ENCODE data around the gene SLC29A3. TPM values are rescaled to one million over a fixed set of nuclear protein-coding genes. Genes with fewer than 3 reads are reported as not detected.
"Not testable (repeated sequence)": the region's sequence is repeated elsewhere in the genome, so short reads cannot be mapped to it uniquely, and the experiment has no call there.

Gene SLC29A3
- 1 to 10 TPM; 2.6 to 4.1 (median 2.9) TPM for polyA plus RNA-seq

GRCh38 chr10:71319042-71319799 is at the start of gene SLC29A3:
Gene SLC29A3, plus strand, starts transcription at chr10:71319259. Its CDS starts 51 bp downstream, at chr10:71319310.
- WGBS, 3 donors = 0 to 1% (median 1%) methylated on average over 50 to 62 of the region's 62 CpGs
- H3K27ac ChIP-seq (ENCODE audit: low read depth, low read length) = no peak within 1 kb of the TSS

- no peak overlapping the region for H3K27ac ChIP-seq (ENCODE audit: low read depth, low read length)
- 69 to 75% (median 69%) methylated on average over 11 of the region's 11 CpGs for WGBS, 3 donors
These were observed 49.5 kb upstream of the SLC29A3 start for GRCh38 chr10:71269301-71270288.

GRCh38 chr10:71270301-71271220 is 48.5 kb upstream of the SLC29A3 start:
- no peak overlapping the region for H3K27ac ChIP-seq (ENCODE audit: low read depth, low read length)
- WGBS, 3 donors = 54 to 66% (median 63%) methylated on average over 9 to 10 of the region's 10 CpGs

- WGBS, 3 donors = 46 to 69% (median 62%) methylated on average over 14 of the region's 14 CpGs
- no peak overlapping the region for H3K27ac ChIP-seq (ENCODE audit: low read depth, low read length)
These were observed 47.4 kb upstream of the SLC29A3 start for GRCh38 chr10:71271662-71272055.

GRCh38 chr10:71272056-71272771 is 46.8 kb upstream of the SLC29A3 start:
- H3K27ac ChIP-seq (ENCODE audit: low read depth, low read length) = no peak overlapping the region
- 53 to 58% (median 56%) methylated on average over 15 of the region's 15 CpGs for WGBS, 3 donors

GRCh38 chr10:71272974-71273373 is 46.1 kb upstream of the SLC29A3 start:
- WGBS, 3 donors = 88 to 91% (median 90%) methylated on average over 11 of the region's 11 CpGs

GRCh38 chr10:71273506-71273905 is 45.6 kb upstream of the SLC29A3 start:
- WGBS, 3 donors = 96% methylated on average over 5 of the region's 5 CpGs

More at GRCh38 chr10:71272974-71273373, 46.1 kb upstream of the SLC29A3 start:
- H3K27ac ChIP-seq (ENCODE audit: low read depth, low read length) = not testable (repeated sequence)

GRCh38 chr10:71274901-71275796 is 43.9 kb upstream of the SLC29A3 start:
- 50 to 69% (median 51%) methylated on average over 11 of the region's 11 CpGs for WGBS, 3 donors
- no peak overlapping the region for H3K27ac ChIP-seq (ENCODE audit: low read depth, low read length)

More at GRCh38 chr10:71273506-71273905, 45.6 kb upstream of the SLC29A3 start:
- H3K27ac ChIP-seq (ENCODE audit: low read depth, low read length) = no peak overlapping the region

- H3K27ac ChIP-seq (ENCODE audit: low read depth, low read length) = no peak overlapping the region
- 77 to 93% (median 92%) methylated on average over 9 of the region's 9 CpGs for WGBS, 3 donors
These were observed 42.2 kb upstream of the SLC29A3 start for GRCh38 chr10:71276873-71277272.

- WGBS, 3 donors = 90 to 95% (median 95%) methylated on average over 11 of the region's 11 CpGs
- H3K27ac ChIP-seq (ENCODE audit: low read depth, low read length) = no peak overlapping the region
These were observed 41.0 kb upstream of the SLC29A3 start for GRCh38 chr10:71277914-71278665.

GRCh38 chr10:71278691-71279588 is 40.1 kb upstream of the SLC29A3 start:
- H3K27ac ChIP-seq (ENCODE audit: low read depth, low read length) = no peak overlapping the region
- WGBS, 3 donors = 74 to 85% (median 83%) methylated on average over 18 to 19 of the region's 19 CpGs

GRCh38 chr10:71279590-71280170 is 39.4 kb upstream of the SLC29A3 start:
- no peak overlapping the region for H3K27ac ChIP-seq (ENCODE audit: low read depth, low read length)
- WGBS, 3 donors = 80 to 90% (median 89%) methylated on average over 22 of the region's 22 CpGs

GRCh38 chr10:71280216-71280615 is 38.8 kb upstream of the SLC29A3 start:
- no peak overlapping the region for H3K27ac ChIP-seq (ENCODE audit: low read depth, low read length)

GRCh38 chr10:71280825-71281224 is 38.2 kb upstream of the SLC29A3 start:
- H3K27ac ChIP-seq (ENCODE audit: low read depth, low read length) = no peak overlapping the region
- WGBS, 3 donors = 39 to 61% (median 53%) methylated on average over 3 of the region's 3 CpGs

More at GRCh38 chr10:71280216-71280615, 38.8 kb upstream of the SLC29A3 start:
- 69 to 75% (median 70%) methylated on average over 5 of the region's 5 CpGs for WGBS, 3 donors

All from adipose tissue (tissue), 3 donors.